WTC11 (cell line): ENCODE results near the gene DMRTB1. TPM values are rescaled to one million over a fixed set of nuclear protein-coding genes. Genes with fewer than 3 reads are reported as not detected.
A peak's percentile ranks its signal among the peaks of the same experiment; 100 is the strongest.

Source experiments
- ATAC-seq: fragments of 200-7000 bp; cut with Tn5 transposase; 2 replicates; pipeline ENCODE4 v1.10.0; 2021; ENCODE audit warnings: mild to moderate bottlenecking, moderate library complexity
- CTCF ChIA-PET: fragments of 300-600 bp; sonication (Branson Sonifier 250); formaldehyde crosslinking; loops from one replicate; lab custom pipeline; 2021; ENCODE audit warnings: antibody characterized with exemption; lab: Charles Lee
- POLR2A ChIA-PET: fragments of 350-600 bp; sonication (Branson Sonifier 250); formaldehyde crosslinking; loops from one replicate; lab custom pipeline; 2021; ENCODE audit warnings: antibody characterized with exemption; lab: Charles Lee
- DNase-seq: peaks from one replicate; pipeline ENCODE4 v3.0.0; 2021; ENCODE audit warnings: low spot score
- H3K27ac Mint-ChIP-seq: 2 replicates; pipeline ENCODE4 v1.8.0; 2021; ENCODE audit warnings: mixed read lengths
- H3K27me3 Mint-ChIP-seq: 2 replicates; pipeline ENCODE4 v1.8.0; 2021; ENCODE audit warnings: low read depth, mild to moderate bottlenecking, moderate library complexity, mixed read lengths
- H3K36me3 Mint-ChIP-seq: 2 replicates; pipeline ENCODE4 v1.8.0; 2021; ENCODE audit warnings: mixed read lengths
- H3K4me1 Mint-ChIP-seq: 2 replicates; pipeline ENCODE4 v1.8.0; 2022; ENCODE audit warnings: mixed read lengths
- H3K4me3 Mint-ChIP-seq: 2 replicates; pipeline ENCODE4 v1.8.0; 2021; ENCODE audit warnings: mild to moderate bottlenecking, moderate library complexity, mixed read lengths
- H3K9me3 Mint-ChIP-seq: 2 replicates; pipeline ENCODE4 v1.8.0; 2021; ENCODE audit warnings: mixed read lengths
- ELF4 ChIP-seq: sonication (generic); formaldehyde crosslinking; IDR thresholded peaks from 2 replicates; pipeline ENCODE4 v1.8.1; 2022; ENCODE audit warnings: low read depth, mild to moderate bottlenecking, moderate library complexity, missing genetic modification reagents
- FOXJ3 ChIP-seq: sonication (generic); formaldehyde crosslinking; IDR thresholded peaks from 2 replicates; pipeline ENCODE4 v1.9.0; 2021; ENCODE audit warnings: missing genetic modification reagents, mild to moderate bottlenecking, borderline replicate concordance
- FOXP1 ChIP-seq: sonication (generic); formaldehyde crosslinking; IDR thresholded peaks from 2 replicates; pipeline ENCODE4 v1.8.0; 2022; ENCODE audit warnings: missing genetic modification reagents, mild to moderate bottlenecking, moderate library complexity, borderline replicate concordance
- GRHL2 ChIP-seq: fragments of 250-450 bp; sonication (Bioruptor Pico); IDR thresholded peaks from 2 replicates; pipeline ENCODE4 v1.8.0; 2022; ENCODE audit warnings: mild to moderate bottlenecking, moderate library complexity; ENCODE audit not compliant: insufficient replicate concordance, severe bottlenecking
- HMGA2 ChIP-seq: fragments of 250-450 bp; sonication (Bioruptor Pico); IDR thresholded peaks from 2 replicates; pipeline ENCODE4 v1.4.0; 2021; ENCODE audit warnings: mild to moderate bottlenecking, moderate library complexity
- MYBL2 ChIP-seq: sonication (generic); formaldehyde crosslinking; IDR thresholded peaks from 2 replicates; pipeline ENCODE4 v1.8.1; 2023; ENCODE audit warnings: mild to moderate bottlenecking, moderate library complexity, missing genetic modification reagents
- PRRX2 ChIP-seq: fragments of 250-450 bp; sonication (Bioruptor Pico); IDR thresholded peaks from 2 replicates; pipeline ENCODE4 v1.8.0; 2021; ENCODE audit warnings: mild to moderate bottlenecking
- SOX15 ChIP-seq: fragments of 250-450 bp; sonication (Bioruptor Pico); IDR thresholded peaks from 2 replicates; pipeline ENCODE4 v1.9.0; 2021; ENCODE audit warnings: mild to moderate bottlenecking
- SP1 ChIP-seq: sonication (generic); formaldehyde crosslinking; conservative IDR thresholded peaks from 2 replicates; pipeline ENCODE4 v1.8.1; 2022; ENCODE audit warnings: missing genetic modification reagents
- TEAD1 ChIP-seq: sonication (generic); formaldehyde crosslinking; IDR thresholded peaks from 2 replicates; pipeline ENCODE4 v1.8.0; 2022; ENCODE audit warnings: mild to moderate bottlenecking, missing genetic modification reagents
- TEAD4 ChIP-seq: sonication (generic); formaldehyde crosslinking; IDR thresholded peaks from 2 replicates; pipeline ENCODE4 v1.8.0; 2022; ENCODE audit warnings: mild to moderate bottlenecking, missing genetic modification reagents
- ZBTB21 ChIP-seq: sonication (generic); formaldehyde crosslinking; IDR thresholded peaks from 2 replicates; pipeline ENCODE4 v1.8.1; 2023; ENCODE audit warnings: mild to moderate bottlenecking, missing genetic modification reagents, borderline replicate concordance
- ZNF138 ChIP-seq: sonication (generic); formaldehyde crosslinking; conservative IDR thresholded peaks from 2 replicates; pipeline ENCODE4 v1.8.1; 2022; ENCODE audit warnings: mild to moderate bottlenecking, moderate library complexity, missing genetic modification reagents
- ZNF219 ChIP-seq: sonication (generic); formaldehyde crosslinking; IDR thresholded peaks from 2 replicates; pipeline ENCODE4 v1.8.0; 2023; ENCODE audit warnings: missing genetic modification reagents, mild to moderate bottlenecking, borderline replicate concordance
- ZNF671 ChIP-seq: fragments of 250-450 bp; sonication (Bioruptor Pico); IDR thresholded peaks from 2 replicates; pipeline ENCODE4 v1.8.0; 2021; ENCODE audit warnings: mild to moderate bottlenecking
- total RNA-seq: library from RNA; stranded (reverse); gene quantifications from 3 replicates; pipeline ENCODE4 v1.2.3, GENCODE V29; 2021
- TF ChIP-seq, protein P1 (sequence below): sonication (generic); formaldehyde crosslinking; IDR thresholded peaks from 2 replicates; pipeline ENCODE4 v1.8.1; 2023; ENCODE audit warnings: mild to moderate bottlenecking, missing genetic modification reagents
- TF ChIP-seq, protein P2 (sequence below): sonication (generic); formaldehyde crosslinking; IDR thresholded peaks from 2 replicates; pipeline ENCODE4 v1.8.0; 2023; ENCODE audit warnings: mild to moderate bottlenecking, missing genetic modification reagents
- TF ChIP-seq, protein P3 (sequence below): fragments of 250-450 bp; sonication (Bioruptor Pico); IDR thresholded peaks from 2 replicates; pipeline ENCODE4 v1.9.0; 2021; ENCODE audit warnings: mild to moderate bottlenecking
- TF ChIP-seq, protein P4 (sequence below): sonication (generic); formaldehyde crosslinking; IDR thresholded peaks from 2 replicates; pipeline ENCODE4 v1.8.0; 2022; ENCODE audit warnings: mild to moderate bottlenecking, missing genetic modification reagents
- TF ChIP-seq, protein P5 (sequence below): sonication (generic); formaldehyde crosslinking; IDR thresholded peaks from 2 replicates; pipeline ENCODE4 v1.8.1; 2023; ENCODE audit warnings: mild to moderate bottlenecking, missing genetic modification reagents, moderate library complexity
- TF ChIP-seq, protein P6 (sequence below): sonication (generic); formaldehyde crosslinking; IDR thresholded peaks from 2 replicates; pipeline ENCODE4 v1.8.1; 2022; ENCODE audit warnings: mild to moderate bottlenecking, moderate library complexity, missing genetic modification reagents

Gene DMRTB1
- total RNA-seq, 1 experiment from 2014 or later = 0.17 TPM

DNA sequence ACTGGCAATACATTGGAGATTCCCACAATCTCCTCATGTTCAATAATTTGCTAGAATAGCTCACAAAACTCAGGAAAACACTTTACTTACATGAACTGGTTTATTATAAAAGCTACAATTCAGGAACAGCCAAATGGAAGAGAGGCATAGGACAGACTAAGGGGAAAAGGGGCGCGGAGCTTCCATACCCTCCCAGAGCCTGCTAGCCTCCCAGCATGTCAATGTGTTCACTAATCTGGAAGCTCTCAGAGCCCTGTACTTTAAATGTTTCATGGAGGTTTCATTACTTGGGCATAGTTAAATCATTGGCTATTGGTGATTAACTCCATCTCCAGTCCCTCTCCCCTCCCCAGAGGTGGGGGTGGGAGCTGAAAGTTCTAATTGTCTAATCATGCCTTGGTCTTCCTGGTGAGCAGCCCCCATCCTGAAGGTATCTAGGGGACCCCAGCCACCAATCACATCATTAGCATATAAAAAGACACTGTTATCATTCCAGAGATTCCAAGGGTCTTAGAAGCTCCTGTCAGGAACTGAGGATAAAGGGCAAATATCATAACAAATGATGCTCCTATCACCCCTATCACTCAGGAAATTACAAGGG lies 10.9 kb upstream of the DMRTB1 start (continued):
- TF ChIP-seq, protein P1, sequence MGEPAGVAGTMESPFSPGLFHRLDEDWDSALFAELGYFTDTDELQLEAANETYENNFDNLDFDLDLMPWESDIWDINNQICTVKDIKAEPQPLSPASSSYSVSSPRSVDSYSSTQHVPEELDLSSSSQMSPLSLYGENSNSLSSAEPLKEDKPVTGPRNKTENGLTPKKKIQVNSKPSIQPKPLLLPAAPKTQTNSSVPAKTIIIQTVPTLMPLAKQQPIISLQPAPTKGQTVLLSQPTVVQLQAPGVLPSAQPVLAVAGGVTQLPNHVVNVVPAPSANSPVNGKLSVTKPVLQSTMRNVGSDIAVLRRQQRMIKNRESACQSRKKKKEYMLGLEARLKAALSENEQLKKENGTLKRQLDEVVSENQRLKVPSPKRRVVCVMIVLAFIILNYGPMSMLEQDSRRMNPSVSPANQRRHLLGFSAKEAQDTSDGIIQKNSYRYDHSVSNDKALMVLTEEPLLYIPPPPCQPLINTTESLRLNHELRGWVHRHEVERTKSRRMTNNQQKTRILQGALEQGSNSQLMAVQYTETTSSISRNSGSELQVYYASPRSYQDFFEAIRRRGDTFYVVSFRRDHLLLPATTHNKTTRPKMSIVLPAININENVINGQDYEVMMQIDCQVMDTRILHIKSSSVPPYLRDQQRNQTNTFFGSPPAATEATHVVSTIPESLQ (CRISPR knock-in tag) = no peak
- TF ChIP-seq TEAD1 (CRISPR knock-in tag) (peak; percentile 98), MYBL2 (CRISPR knock-in tag) (no peak), ZNF219 (CRISPR knock-in tag) (no peak), SP1 (CRISPR knock-in tag) (0 out of 2 replicates have a peak, but pooled peaks have one; percentile 43), TEAD4 (CRISPR knock-in tag) (peak; percentile 84; the same call in 1 of the 2 replicates), GRHL2 (no peak)
- TF ChIP-seq, protein P2, sequence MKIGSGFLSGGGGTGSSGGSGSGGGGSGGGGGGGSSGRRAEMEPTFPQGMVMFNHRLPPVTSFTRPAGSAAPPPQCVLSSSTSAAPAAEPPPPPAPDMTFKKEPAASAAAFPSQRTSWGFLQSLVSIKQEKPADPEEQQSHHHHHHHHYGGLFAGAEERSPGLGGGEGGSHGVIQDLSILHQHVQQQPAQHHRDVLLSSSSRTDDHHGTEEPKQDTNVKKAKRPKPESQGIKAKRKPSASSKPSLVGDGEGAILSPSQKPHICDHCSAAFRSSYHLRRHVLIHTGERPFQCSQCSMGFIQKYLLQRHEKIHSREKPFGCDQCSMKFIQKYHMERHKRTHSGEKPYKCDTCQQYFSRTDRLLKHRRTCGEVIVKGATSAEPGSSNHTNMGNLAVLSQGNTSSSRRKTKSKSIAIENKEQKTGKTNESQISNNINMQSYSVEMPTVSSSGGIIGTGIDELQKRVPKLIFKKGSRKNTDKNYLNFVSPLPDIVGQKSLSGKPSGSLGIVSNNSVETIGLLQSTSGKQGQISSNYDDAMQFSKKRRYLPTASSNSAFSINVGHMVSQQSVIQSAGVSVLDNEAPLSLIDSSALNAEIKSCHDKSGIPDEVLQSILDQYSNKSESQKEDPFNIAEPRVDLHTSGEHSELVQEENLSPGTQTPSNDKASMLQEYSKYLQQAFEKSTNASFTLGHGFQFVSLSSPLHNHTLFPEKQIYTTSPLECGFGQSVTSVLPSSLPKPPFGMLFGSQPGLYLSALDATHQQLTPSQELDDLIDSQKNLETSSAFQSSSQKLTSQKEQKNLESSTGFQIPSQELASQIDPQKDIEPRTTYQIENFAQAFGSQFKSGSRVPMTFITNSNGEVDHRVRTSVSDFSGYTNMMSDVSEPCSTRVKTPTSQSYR (CRISPR knock-in tag) = peak; percentile 73; the same call in 1 of the 2 replicates
- TF ChIP-seq, protein P3, sequence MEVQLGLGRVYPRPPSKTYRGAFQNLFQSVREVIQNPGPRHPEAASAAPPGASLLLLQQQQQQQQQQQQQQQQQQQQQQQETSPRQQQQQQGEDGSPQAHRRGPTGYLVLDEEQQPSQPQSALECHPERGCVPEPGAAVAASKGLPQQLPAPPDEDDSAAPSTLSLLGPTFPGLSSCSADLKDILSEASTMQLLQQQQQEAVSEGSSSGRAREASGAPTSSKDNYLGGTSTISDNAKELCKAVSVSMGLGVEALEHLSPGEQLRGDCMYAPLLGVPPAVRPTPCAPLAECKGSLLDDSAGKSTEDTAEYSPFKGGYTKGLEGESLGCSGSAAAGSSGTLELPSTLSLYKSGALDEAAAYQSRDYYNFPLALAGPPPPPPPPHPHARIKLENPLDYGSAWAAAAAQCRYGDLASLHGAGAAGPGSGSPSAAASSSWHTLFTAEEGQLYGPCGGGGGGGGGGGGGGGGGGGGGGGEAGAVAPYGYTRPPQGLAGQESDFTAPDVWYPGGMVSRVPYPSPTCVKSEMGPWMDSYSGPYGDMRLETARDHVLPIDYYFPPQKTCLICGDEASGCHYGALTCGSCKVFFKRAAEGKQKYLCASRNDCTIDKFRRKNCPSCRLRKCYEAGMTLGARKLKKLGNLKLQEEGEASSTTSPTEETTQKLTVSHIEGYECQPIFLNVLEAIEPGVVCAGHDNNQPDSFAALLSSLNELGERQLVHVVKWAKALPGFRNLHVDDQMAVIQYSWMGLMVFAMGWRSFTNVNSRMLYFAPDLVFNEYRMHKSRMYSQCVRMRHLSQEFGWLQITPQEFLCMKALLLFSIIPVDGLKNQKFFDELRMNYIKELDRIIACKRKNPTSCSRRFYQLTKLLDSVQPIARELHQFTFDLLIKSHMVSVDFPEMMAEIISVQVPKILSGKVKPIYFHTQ (CRISPR knock-in tag) = no peak
- TF ChIP-seq, protein P4, sequence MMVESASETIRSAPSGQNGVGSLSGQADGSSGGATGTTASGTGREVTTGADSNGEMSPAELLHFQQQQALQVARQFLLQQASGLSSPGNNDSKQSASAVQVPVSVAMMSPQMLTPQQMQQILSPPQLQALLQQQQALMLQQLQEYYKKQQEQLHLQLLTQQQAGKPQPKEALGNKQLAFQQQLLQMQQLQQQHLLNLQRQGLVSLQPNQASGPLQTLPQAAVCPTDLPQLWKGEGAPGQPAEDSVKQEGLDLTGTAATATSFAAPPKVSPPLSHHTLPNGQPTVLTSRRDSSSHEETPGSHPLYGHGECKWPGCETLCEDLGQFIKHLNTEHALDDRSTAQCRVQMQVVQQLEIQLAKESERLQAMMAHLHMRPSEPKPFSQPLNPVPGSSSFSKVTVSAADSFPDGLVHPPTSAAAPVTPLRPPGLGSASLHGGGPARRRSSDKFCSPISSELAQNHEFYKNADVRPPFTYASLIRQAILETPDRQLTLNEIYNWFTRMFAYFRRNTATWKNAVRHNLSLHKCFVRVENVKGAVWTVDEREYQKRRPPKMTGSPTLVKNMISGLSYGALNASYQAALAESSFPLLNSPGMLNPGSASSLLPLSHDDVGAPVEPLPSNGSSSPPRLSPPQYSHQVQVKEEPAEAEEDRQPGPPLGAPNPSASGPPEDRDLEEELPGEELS (CRISPR knock-in tag) = no peak
- TF ChIP-seq, all 79 proteins: peak for 4

DNA sequence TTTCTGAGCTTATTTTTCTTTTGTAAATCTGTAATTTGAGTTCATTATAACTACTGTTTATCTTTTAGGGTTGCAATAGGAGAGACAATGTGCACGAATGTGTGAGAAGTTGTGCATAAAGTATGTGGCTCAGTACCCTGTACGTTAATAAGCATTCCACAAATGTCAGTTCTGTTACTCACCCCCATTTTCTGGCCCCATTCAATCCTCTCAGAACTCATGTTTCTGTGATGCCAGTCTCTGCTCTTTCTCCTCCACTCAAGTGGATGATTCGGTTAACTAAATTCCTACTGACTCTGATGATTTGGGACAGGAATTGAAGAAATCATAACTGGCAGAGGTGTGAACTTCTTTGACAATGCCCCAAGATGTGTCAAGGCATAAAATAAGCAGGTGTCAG lies 10.2 kb upstream of the DMRTB1 start:
- peaks cover 20% of the 10 kb centered on the region for H3K36me3 Mint-ChIP-seq
- CTCF ChIA-PET = interaction anchor here (0.6 to 2.3 kb wide), 21 partner anchors 11 to 267 kb away, joined by 3 to 19 read pairs (median 4); no protein-coding TSS in a partner anchor
- no peak overlapping the region; the same call in 1 of the 2 replicates for H3K4me3 Mint-ChIP-seq
- H3K27ac Mint-ChIP-seq = peak overlapping the region; percentile 64
- DNase-seq (no peak), ATAC-seq (no peak)
- peaks cover 74% of the 10 kb centered on the region for H3K4me1 Mint-ChIP-seq
- POLR2A ChIA-PET = interaction anchor here (1.3 kb wide), 1 partner anchor 14 kb away, joined by 3 read pairs; no protein-coding TSS in a partner anchor
- H3K27me3 Mint-ChIP-seq = no peaks in the 10 kb centered on the region; the same call in 1 of the 2 replicates
- peaks cover 23% of the 10 kb centered on the region for H3K9me3 Mint-ChIP-seq
- TF ChIP-seq FOXJ3 (CRISPR knock-in tag) = no peak
- TF ChIP-seq ELF4 (CRISPR knock-in tag) = no peak
- TF ChIP-seq TEAD1 (CRISPR knock-in tag) = no peak
- TF ChIP-seq, protein P3 (CRISPR knock-in tag) = no peak
- no peak for TF ChIP-seq FOXP1 (CRISPR knock-in tag)
- no peak for TF ChIP-seq ZNF671 (CRISPR knock-in tag)
- TF ChIP-seq, protein P5, sequence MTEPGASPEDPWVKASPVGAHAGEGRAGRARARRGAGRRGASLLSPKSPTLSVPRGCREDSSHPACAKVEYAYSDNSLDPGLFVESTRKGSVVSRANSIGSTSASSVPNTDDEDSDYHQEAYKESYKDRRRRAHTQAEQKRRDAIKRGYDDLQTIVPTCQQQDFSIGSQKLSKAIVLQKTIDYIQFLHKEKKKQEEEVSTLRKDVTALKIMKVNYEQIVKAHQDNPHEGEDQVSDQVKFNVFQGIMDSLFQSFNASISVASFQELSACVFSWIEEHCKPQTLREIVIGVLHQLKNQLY = no peak
- TF ChIP-seq ZBTB21 = no peak
- TF ChIP-seq, protein P6, sequence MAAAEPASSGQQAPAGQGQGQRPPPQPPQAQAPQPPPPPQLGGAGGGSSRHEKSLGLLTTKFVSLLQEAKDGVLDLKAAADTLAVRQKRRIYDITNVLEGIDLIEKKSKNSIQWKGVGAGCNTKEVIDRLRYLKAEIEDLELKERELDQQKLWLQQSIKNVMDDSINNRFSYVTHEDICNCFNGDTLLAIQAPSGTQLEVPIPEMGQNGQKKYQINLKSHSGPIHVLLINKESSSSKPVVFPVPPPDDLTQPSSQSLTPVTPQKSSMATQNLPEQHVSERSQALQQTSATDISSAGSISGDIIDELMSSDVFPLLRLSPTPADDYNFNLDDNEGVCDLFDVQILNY = no peak
- TF ChIP-seq ZNF138 (CRISPR knock-in tag) = no peak
- TF ChIP-seq SOX15 = no peak
- TF ChIP-seq HMGA2 (CRISPR knock-in tag) = no peak
- no peak for TF ChIP-seq PRRX2
